B cell (primary cell): ENCODE results near the gene ANKFY1. TPM values are rescaled to one million over a fixed set of nuclear protein-coding genes. Genes with fewer than 3 reads are reported as not detected.

ENCODE experiments used
- ATAC-seq: fragments of 200-7000 bp; cut with Tn5 transposase; one replicate; pipeline ENCODE4 v1.10.0; 2021; ENCODE audit warnings: low read depth, mild to moderate bottlenecking, moderate number of reproducible peaks, moderate library complexity
- CTCF ChIA-PET: fragments of 350-600 bp; sonication (Branson Sonifier 250); formaldehyde crosslinking; loops from one replicate; lab custom pipeline; 2021; ENCODE audit warnings: antibody characterized with exemption, inconsistent platforms; lab: Charles Lee
- POLR2A ChIA-PET: fragments of 350-600 bp; sonication (Branson Sonifier 250); formaldehyde crosslinking; loops from one replicate; lab custom pipeline; 2021; ENCODE audit warnings: antibody characterized with exemption; lab: Charles Lee
- DNase-seq: peaks from one replicate; pipeline ENCODE4 v3.0.0; 2013
- H2AFZ ChIP-seq: 2 replicates; pipeline ENCODE4 v1.6.1; 2012; ENCODE audit warnings: mild to moderate bottlenecking, low read depth, low read length; ENCODE audit not compliant: insufficient read depth, poor library complexity, severe bottlenecking
- H3K27ac ChIP-seq, 2 donors: 1 replicate in 1 of 2; 2 replicates in 1 of 2; pipeline ENCODE4 v1.5.1; 2012 to 2013; ENCODE audit warnings: low read length in 2 of 2, mild to moderate bottlenecking in 2 of 2, moderate library complexity in 1 of 2
- H3K27me3 ChIP-seq, 4 experiments: fragments of 200-600 bp in 1 of 4; sonication (generic) in 1 of 4; replicated peaks in 1 of 4; 1 replicate in 2 of 4; 2 replicates in 2 of 4; pipeline versions ENCODE4 v1.6.1 to v1.7.0; 2013 to 2016; ENCODE audit warnings: low read length in 3 of 4, mild to moderate bottlenecking in 2 of 4, mixed read lengths in 1 of 4, moderate library complexity in 1 of 4; ENCODE audit not compliant: insufficient read depth in 4 of 4, control insufficient read depth in 3 of 4; ENCODE audit errors: control extremely low read depth in 1 of 4
- H3K36me3 ChIP-seq, 2 experiments: replicated peaks in 1 of 2; 1 replicate in 1 of 2; 2 replicates in 1 of 2; pipeline versions ENCODE4 v1.6.1 to v1.7.1; 2013; ENCODE audit warnings: low read length in 1 of 2; ENCODE audit not compliant: insufficient read depth in 2 of 2, control insufficient read depth in 1 of 2; ENCODE audit errors: control extremely low read depth in 1 of 2, extremely low read depth in 1 of 2
- H3K4me1 ChIP-seq, 2 donors: fragments of 200-600 bp in 1 of 2; sonication (generic) in 1 of 2; 1 replicate in 1 of 2; 2 replicates in 1 of 2; pipeline versions ENCODE4 v1.5.1 to v1.6.1; 2013 to 2017; ENCODE audit warnings: low read length in 2 of 2; ENCODE audit not compliant: control insufficient read depth in 2 of 2, insufficient read depth in 2 of 2
- H3K4me2 ChIP-seq: replicated peaks from 2 replicates; pipeline ENCODE3; 2012; ENCODE audit warnings: mild to moderate bottlenecking, low read depth, low read length; ENCODE audit not compliant: poor library complexity, severe bottlenecking
- H3K4me3 ChIP-seq, 5 experiments: fragments of 200-600 bp in 1 of 5; sonication (generic) in 1 of 5; 1 replicate in 3 of 5; 2 replicates in 2 of 5; pipeline versions ENCODE4 v1.5.1 to v1.7.0; 2011 to 2016; ENCODE audit warnings: low read length in 4 of 5, mild to moderate bottlenecking in 4 of 5, low read depth in 2 of 5, control low read depth in 1 of 5, moderate library complexity in 1 of 5; ENCODE audit not compliant: insufficient read depth in 1 of 5; ENCODE audit errors: control extremely low read depth in 1 of 5, extremely low read depth in 1 of 5
- H3K79me2 ChIP-seq: fragments of 200-600 bp; sonication (generic); one replicate; pipeline ENCODE4 v1.6.0; 2016; ENCODE audit warnings: low read length; ENCODE audit not compliant: control insufficient read depth, insufficient read depth
- H3K9ac ChIP-seq: fragments of 200-600 bp; sonication (generic); 2 replicates; pipeline ENCODE4 v1.6.1; 2017; ENCODE audit warnings: mild to moderate bottlenecking, low read length, moderate library complexity
- H3K9me3 ChIP-seq, 3 donors: one replicate each; pipeline versions ENCODE4 v1.6.1 to v1.7.1; 2013; ENCODE audit warnings: low read length in 2 of 3; ENCODE audit not compliant: control insufficient read depth in 2 of 3, insufficient read depth in 1 of 3; ENCODE audit errors: control extremely low read depth in 1 of 3
- H4K20me1 ChIP-seq: 2 replicates; pipeline ENCODE4 v1.6.0; 2012; ENCODE audit warnings: mild to moderate bottlenecking, low read length; ENCODE audit not compliant: insufficient read depth, control insufficient read depth, poor library complexity, severe bottlenecking
- H3K27ac Mint-ChIP-seq: one replicate; pipeline ENCODE4 v1.8.0; 2021; ENCODE audit warnings: mixed read lengths
- H3K27me3 Mint-ChIP-seq: one replicate; pipeline ENCODE4 v1.8.0; 2021; ENCODE audit warnings: mixed read lengths
- H3K4me1 Mint-ChIP-seq: one replicate; pipeline ENCODE4 v1.8.0; 2021; ENCODE audit warnings: mixed read lengths
- H3K4me3 Mint-ChIP-seq: one replicate; pipeline ENCODE4 v1.8.0; 2021; ENCODE audit warnings: mixed read lengths
- H3K9me3 Mint-ChIP-seq: one replicate; pipeline ENCODE4 v1.8.0; 2022; ENCODE audit warnings: mixed read lengths; ENCODE audit not compliant: insufficient read depth
- CTCF ChIP-seq: fragments of 200-600 bp; IDR thresholded peaks from one replicate; pipeline ENCODE4 v1.8.0; 2022; ENCODE audit warnings: antibody characterized with exemption, mild to moderate bottlenecking
- EZH2 ChIP-seq: IDR thresholded peaks from 2 replicates; pipeline ENCODE4 v1.6.1; 2012; ENCODE audit warnings: borderline replicate concordance, low read depth, mild to moderate bottlenecking, moderate library complexity, low read length; ENCODE audit not compliant: insufficient read depth, poor library complexity, severe bottlenecking
- WGBS: methylation state at CpG from one replicate; pipeline ENCODE4 v1.1.5; 2013; ENCODE audit warnings: missing lambda C conversion rate; ENCODE audit not compliant: insufficient coverage; 5-methylcytosine and 5-hydroxymethylcytosine counted together
- intact Hi-C: fragments of 100-400 bp; cut with micrococcal nuclease; formaldehyde crosslinking; loops from one replicate; pipeline ENCODE4 v1.10.0; 2022
- polyA plus RNA-seq: library from polyadenylated mRNA; depleted of rRNA; stranded (reverse); fragments of >200 nt; gene quantifications from 2 replicates; pipeline ENCODE4 v1.2.3, GENCODE V29; 2012
- total RNA-seq, 2 donors: library from RNA; stranded (reverse); fragments of 120-200 nt in 1 of 2; gene quantifications; 1 replicate in 1 of 2; 2 replicates in 1 of 2; pipeline versions ENCODE4 v1.2.3 to v1.2.4, GENCODE V29; 2013 to 2022

ANKFY1 gene
- total and polyA plus RNA-seq, 2 donors (not counting 1 experiment from before 2014, with no cell fraction given), result 23.1 to 63.9 TPM

GRCh38 chr17:4177806-4178205, 86.0 kb downstream of the ANKFY1 start:
- Histone ChIP-seq H2AFZ (no peak overlapping the region), H3K4me3 (no peak overlapping the region), H3K9me3 (no peaks in the 10 kb centered on the region), H3K4me2 (no peak overlapping the region), H3K36me3 (peaks cover 0 to 94% of the 10 kb centered on the region in 2 experiments), H4K20me1 (no peaks in the 10 kb centered on the region), H3K9ac (no peak overlapping the region), H3K27ac (no peak overlapping the region), H3K27me3 (no peaks in the 10 kb centered on the region), H3K79me2 (no peaks in the 10 kb centered on the region), H3K4me1 (no peaks in the 10 kb centered on the region)
- Mint-ChIP-seq H3K27me3 (no peaks in the 10 kb centered on the region), H3K4me3 (no peak overlapping the region), H3K9me3 (no peaks in the 10 kb centered on the region), H3K4me1 (no peaks in the 10 kb centered on the region), H3K27ac (no peak overlapping the region)
- intact Hi-C loops, result no loop called here
- TF ChIP-seq CTCF (no peak), EZH2 (no peak)
- ChIA-PET POLR2A (no interaction called here), CTCF (no interaction called here)
- DNase-seq (no peak), ATAC-seq (no peak)
- 98% methylated on average over 21 of the region's 21 CpGs for WGBS

GRCh38 chr17:4176808-4177472, 86.8 kb downstream of the ANKFY1 start:
- Histone ChIP-seq H3K79me2 (no peaks in the 10 kb centered on the region), H3K36me3 (peaks cover 3 to 94% of the 10 kb centered on the region in 2 experiments), H3K9me3 (no peaks in the 10 kb centered on the region), H3K4me2 (no peak overlapping the region), H2AFZ (no peak overlapping the region), H4K20me1 (no peaks in the 10 kb centered on the region), H3K27me3 (no peaks in the 10 kb centered on the region), H3K4me3 (no peak overlapping the region), H3K27ac (no peak overlapping the region), H3K4me1 (no peaks in the 10 kb centered on the region), H3K9ac (no peak overlapping the region)
- DNase-seq (no peak), ATAC-seq (no peak)
- Mint-ChIP-seq H3K4me3 (no peak overlapping the region), H3K27ac (no peak overlapping the region), H3K9me3 (no peaks in the 10 kb centered on the region), H3K27me3 (no peaks in the 10 kb centered on the region), H3K4me1 (no peaks in the 10 kb centered on the region)
- 85% methylated on average over 12 of the region's 12 CpGs for WGBS
- no peak for TF ChIP-seq CTCF
- TF ChIP-seq EZH2, result no peak
- intact Hi-C loops, result no loop called here
- ChIA-PET POLR2A (no interaction called here), CTCF (no interaction called here)
